ENCODE results near the gene AP4E1.

DNA sequence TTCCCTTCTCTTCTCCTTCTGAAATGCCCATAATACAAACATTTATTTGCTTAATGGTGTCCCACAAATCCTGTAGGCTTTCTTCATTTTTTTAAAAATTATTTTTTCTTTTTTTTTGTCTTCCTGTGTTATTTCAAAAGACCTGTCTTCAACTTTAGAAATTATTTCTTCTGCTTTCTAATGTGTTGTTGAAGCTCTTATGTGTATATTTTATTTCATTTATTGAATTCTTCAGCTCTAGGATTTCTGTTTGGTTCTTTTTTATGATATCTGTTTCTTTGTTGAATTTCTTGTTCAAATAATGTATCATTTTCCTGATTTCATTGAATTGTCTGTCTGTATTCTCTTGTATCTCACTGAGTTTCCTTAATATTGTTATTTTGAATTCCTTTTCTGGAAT is 63.1 kb downstream of the AP4E1 start:
- TF ChIP-seq ZNF274 (IDR thresholded peaks at IDR 0.05; ENCODE audit: low read depth, low read length) (no peak), YY1 (IDR thresholded peaks at IDR 0.05; ENCODE audit: insufficient read depth, insufficient read length) (no peak), SUZ12 (IDR thresholded peaks at IDR 0.05; ENCODE audit: extremely low read depth, insufficient read depth, insufficient read length) (no peak)
